ENCODE results near the gene FYB2. TPM values are rescaled to one million over a fixed set of nuclear protein-coding genes. Genes with fewer than 3 reads are reported as not detected.

Gene FYB2
- polyA plus RNA-seq, 1 experiment, result not detected

- Histone ChIP-seq H3K4me3 (ENCODE audit: low read depth, low read length) (no peak overlapping the region), H3K27me3 (ENCODE audit: control insufficient read depth, insufficient read depth, low read length) (peaks cover 1% of the 10 kb centered on the region; the same call in 1 of the 2 replicates), H3K36me3 (ENCODE audit: control insufficient read depth, insufficient read depth, low read length) (no peaks in the 10 kb centered on the region)
- ChIA-PET CTCF (no interaction called here), POLR2A (no interaction called here)
- DNase-seq (ENCODE audit: low read depth), result no peak
- no peak for TF ChIP-seq CTCF (IDR thresholded peaks at IDR 0.05; ENCODE audit: insufficient read depth, low read depth, low read length)
Observed at GRCh38 chr1:56726706-56727105, 92.5 kb downstream of the FYB2 start.

- CTCF ChIA-PET, result no interaction called here
- H3K27me3 ChIP-seq (ENCODE audit: control insufficient read depth, insufficient read depth, low read length), result no peaks in the 10 kb centered on the region
- no peak for DNase-seq (ENCODE audit: low read depth)
Observed at GRCh38 chr1:56719171-56719570, 100.0 kb downstream of the FYB2 start.

GRCh38 chr1:56715156-56715555, 104.0 kb downstream of the FYB2 start:
- ChIA-PET CTCF (interaction anchor here (1.0 kb wide), 1 partner anchor 106 kb away, joined by 3 read pairs; no protein-coding TSS in a partner anchor), POLR2A (no interaction called here)
- DNase-seq (ENCODE audit: low read depth), result peak; percentile 10
- H3K27me3 ChIP-seq (ENCODE audit: control insufficient read depth, insufficient read depth, low read length), result no peaks in the 10 kb centered on the region
- TF ChIP-seq CTCF (IDR thresholded peaks at IDR 0.05; ENCODE audit: insufficient read depth, low read depth, low read length), result no peak
- H3K4me3 ChIP-seq (ENCODE audit: low read depth, low read length), result no peak overlapping the region
- H3K36me3 ChIP-seq (ENCODE audit: control insufficient read depth, insufficient read depth, low read length), result no peaks in the 10 kb centered on the region

More at GRCh38 chr1:56719171-56719570, 100.0 kb downstream of the FYB2 start:
- Histone ChIP-seq H3K4me3 (ENCODE audit: low read depth, low read length) (no peak overlapping the region), H3K36me3 (ENCODE audit: control insufficient read depth, insufficient read depth, low read length) (no peaks in the 10 kb centered on the region)
- TF ChIP-seq CTCF (IDR thresholded peaks at IDR 0.05; ENCODE audit: insufficient read depth, low read depth, low read length), result no peak
- POLR2A ChIA-PET, result no interaction called here

- CTCF ChIA-PET, result interaction anchor here (0.9 to 3.8 kb wide), 2 partner anchors 19 to 108 kb away, joined by 3 to 19 read pairs; no protein-coding TSS in a partner anchor
- no peak for TF ChIP-seq CTCF (IDR thresholded peaks at IDR 0.05; ENCODE audit: insufficient read depth, low read depth, low read length)
- no peak overlapping the region for H3K4me3 ChIP-seq (ENCODE audit: low read depth, low read length)
- no peak for DNase-seq (ENCODE audit: low read depth)
- POLR2A ChIA-PET, result no interaction called here
- H3K27me3 ChIP-seq (ENCODE audit: control insufficient read depth, insufficient read depth, low read length), result no peaks in the 10 kb centered on the region
- H3K36me3 ChIP-seq (ENCODE audit: control insufficient read depth, insufficient read depth, low read length), result no peaks in the 10 kb centered on the region
Observed at GRCh38 chr1:56713112-56713511, 106.1 kb downstream of the FYB2 start.

- POLR2A ChIA-PET, result no interaction called here
- Histone ChIP-seq H3K27me3 (ENCODE audit: control insufficient read depth, insufficient read depth, low read length) (no peaks in the 10 kb centered on the region), H3K4me3 (ENCODE audit: low read depth, low read length) (no peak overlapping the region), H3K36me3 (ENCODE audit: control insufficient read depth, insufficient read depth, low read length) (no peaks in the 10 kb centered on the region)
- CTCF ChIA-PET, result interaction anchor here (0.9 to 3.8 kb wide), 3 partner anchors 20 to 1428 kb away, joined by 3 to 19 read pairs (median 3); no protein-coding TSS in a partner anchor
- no peak for TF ChIP-seq CTCF (IDR thresholded peaks at IDR 0.05; ENCODE audit: insufficient read depth, low read depth, low read length)
- no peak for DNase-seq (ENCODE audit: low read depth)
Observed at GRCh38 chr1:56712150-56712549, 107.1 kb downstream of the FYB2 start.
